ENCODE data around the gene GABRD. TPM values are rescaled to one million over a fixed set of nuclear protein-coding genes. Genes with fewer than 3 reads are reported as not detected.

GABRD gene
- total and polyA plus RNA-seq, 8 donors = 0.09 to 0.61 (median 0.15) TPM; not detected in 3

DNA sequence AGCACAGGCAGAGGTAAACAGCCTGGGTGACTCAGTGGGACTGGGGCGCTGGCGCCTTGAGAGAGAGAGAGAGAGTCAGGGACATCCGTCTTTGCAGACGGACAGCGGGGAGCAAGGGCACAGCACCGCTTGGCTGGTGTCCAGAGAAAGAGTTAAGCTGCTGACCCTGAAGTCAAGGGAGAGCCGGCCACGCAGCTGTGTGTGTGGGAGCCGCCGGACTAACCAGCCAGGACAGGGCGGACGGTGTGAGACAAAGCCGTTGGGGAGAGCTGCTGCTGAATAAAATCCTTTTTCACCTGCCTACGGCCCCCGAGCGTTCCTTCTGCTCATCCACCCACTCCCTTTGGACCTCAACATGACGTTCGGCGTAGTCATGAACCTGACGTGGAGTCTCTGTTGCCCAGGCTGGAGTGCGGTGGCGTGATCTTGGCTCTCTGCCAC, 30.0 kb upstream of the GABRD start:
- H3K27ac ChIP-seq = peak overlapping the region in 1 of 4 donors; percentile 22
- 16 to 18% methylated on average over 22 of the region's 22 CpGs for WGBS, 2 donors
- H3K4me1 ChIP-seq = no peaks in the 10 kb centered on the region
- FAIRE-seq = no peak
- peak in 2 of 6 donors; percentile 21 to 57 for DNase-seq
- peaks cover 0 to 11% (median 0%) of the 10 kb centered on the region in 4 donors for H3K27me3 ChIP-seq
- no peaks in the 10 kb centered on the region for H3K9me3 ChIP-seq
- no peak overlapping the region for H3K4me3 ChIP-seq
- TF ChIP-seq CTCF (IDR thresholded peaks at IDR 0.05) = no peak
- intact Hi-C loops (cut with DNase I) = no loop called here
- ATAC-seq = peak in 3 of 4 donors; percentile 38 to 47 (median 41)
- no peaks in the 10 kb centered on the region for H3K36me3 ChIP-seq

DNA sequence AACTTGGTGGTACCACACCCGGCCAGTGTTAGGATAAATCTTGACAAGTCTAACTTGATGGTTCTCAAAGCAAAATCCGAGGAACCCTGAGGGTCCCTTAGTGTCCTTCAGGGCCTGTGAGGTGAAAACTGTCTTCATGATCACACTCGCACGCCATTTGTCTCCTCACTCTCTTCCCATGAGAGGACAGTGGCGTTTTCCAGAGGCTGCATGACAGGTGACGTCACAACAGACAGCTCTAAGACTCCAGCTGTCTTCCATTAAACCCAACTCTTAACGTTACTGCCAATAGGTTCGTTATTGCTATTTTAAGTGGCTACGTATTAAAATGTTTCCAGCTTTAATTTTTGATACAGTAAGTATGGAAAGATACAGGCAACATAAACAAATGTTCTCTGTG, 29.4 kb upstream of the GABRD start:
- 73 to 83% methylated on average over 9 of the region's 9 CpGs for WGBS, 2 donors
- no peaks in the 10 kb centered on the region for H3K36me3 ChIP-seq
- no peak overlapping the region for H3K4me3 ChIP-seq
- intact Hi-C loops (cut with DNase I) = no loop called here
- no peak for TF ChIP-seq CTCF (IDR thresholded peaks at IDR 0.05)
- ATAC-seq (no peak), FAIRE-seq (no peak), DNase-seq (no peak)
- no peaks in the 10 kb centered on the region for H3K4me1 ChIP-seq
- peaks cover 0 to 11% (median 0%) of the 10 kb centered on the region in 4 donors for H3K27me3 ChIP-seq
- H3K27ac ChIP-seq = peak overlapping the region in 2 of 4 donors; percentile 5 to 22
- no peaks in the 10 kb centered on the region for H3K9me3 ChIP-seq

DNA sequence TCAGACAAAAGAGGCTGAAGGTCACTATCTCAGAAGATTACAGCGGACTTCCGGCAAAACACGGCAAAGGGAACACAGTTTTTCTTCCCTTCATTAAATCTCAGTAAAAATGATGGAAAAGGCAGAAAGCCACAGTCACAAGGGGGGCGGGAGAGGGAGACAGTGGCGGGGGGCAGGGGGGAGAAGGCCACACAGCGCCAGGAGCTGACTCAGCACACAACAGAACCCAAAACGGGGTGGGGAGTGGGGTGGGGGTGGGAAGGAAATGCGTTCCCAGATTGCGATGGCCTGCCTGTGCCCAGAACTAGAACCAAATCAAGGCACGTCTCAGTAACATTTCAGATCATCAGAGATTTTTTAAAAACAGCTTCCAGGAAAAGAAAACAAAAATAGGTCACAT, 28.9 kb upstream of the GABRD start:
- ATAC-seq = peak in 2 of 4 donors; percentile 44 to 64
- H3K27ac ChIP-seq = peak overlapping the region in 1 of 4 donors; percentile 22
- H3K36me3 ChIP-seq = no peaks in the 10 kb centered on the region

GRCh38 chr1:1994536-1994935, 24.6 kb upstream of the GABRD start:
- TF ChIP-seq CTCF (IDR thresholded peaks at IDR 0.05) = no peak
- Histone ChIP-seq H3K4me1 (no peaks in the 10 kb centered on the region), H3K4me3 (no peak overlapping the region), H3K27me3 (no peaks in the 10 kb centered on the region), H3K27ac (no peak overlapping the region), H3K9me3 (no peaks in the 10 kb centered on the region), H3K36me3 (no peaks in the 10 kb centered on the region)
- FAIRE-seq (no peak), ATAC-seq (no peak), DNase-seq (no peak)
- WGBS, 2 donors = 61 to 64% methylated on average over 8 of the region's 8 CpGs
- intact Hi-C loops (cut with DNase I) = no loop called here

More for the DNA sequence above, 28.9 kb upstream of the GABRD start:
- no peak for TF ChIP-seq CTCF (IDR thresholded peaks at IDR 0.05)
- H3K4me1 ChIP-seq = no peaks in the 10 kb centered on the region
- intact Hi-C loops (cut with DNase I) = no loop called here
- H3K4me3 ChIP-seq = no peak overlapping the region
- peaks cover 0 to 11% (median 0%) of the 10 kb centered on the region in 4 donors for H3K27me3 ChIP-seq
- whole genome bisulfite sequencing, 2 donors = 54 to 59% methylated on average over 10 of the region's 10 CpGs
- DNase-seq (no peak), FAIRE-seq (no peak)
- no peaks in the 10 kb centered on the region for H3K9me3 ChIP-seq

GRCh38 chr1:1996207-1996651, 22.9 kb upstream of the GABRD start:
- intact Hi-C loops (cut with DNase I) = no loop called here
- no peak overlapping the region for H3K4me3 ChIP-seq
- DNase-seq = no peak
- no peak overlapping the region for H3K27ac ChIP-seq
- H3K4me1 ChIP-seq = no peaks in the 10 kb centered on the region
- H3K9me3 ChIP-seq = no peaks in the 10 kb centered on the region
- FAIRE-seq = no peak
- no peaks in the 10 kb centered on the region for H3K36me3 ChIP-seq
- TF ChIP-seq CTCF (IDR thresholded peaks at IDR 0.05) = no peak
- WGBS, 2 donors = 67 to 72% methylated on average over 12 of the region's 12 CpGs
- peak in 2 of 4 donors; percentile 35 to 59 for ATAC-seq
- H3K27me3 ChIP-seq = no peaks in the 10 kb centered on the region
